ENCODE data around the gene NQO2. TPM values are rescaled to one million over a fixed set of nuclear protein-coding genes. Genes with fewer than 3 reads are reported as not detected.

The NQO2 gene
- total and polyA plus RNA-seq, 2 of the 13 experiments (the other 11 are each of a cell fraction or from before 2014, with no cell fraction given): 32.2 to 56.5 TPM

DNA sequence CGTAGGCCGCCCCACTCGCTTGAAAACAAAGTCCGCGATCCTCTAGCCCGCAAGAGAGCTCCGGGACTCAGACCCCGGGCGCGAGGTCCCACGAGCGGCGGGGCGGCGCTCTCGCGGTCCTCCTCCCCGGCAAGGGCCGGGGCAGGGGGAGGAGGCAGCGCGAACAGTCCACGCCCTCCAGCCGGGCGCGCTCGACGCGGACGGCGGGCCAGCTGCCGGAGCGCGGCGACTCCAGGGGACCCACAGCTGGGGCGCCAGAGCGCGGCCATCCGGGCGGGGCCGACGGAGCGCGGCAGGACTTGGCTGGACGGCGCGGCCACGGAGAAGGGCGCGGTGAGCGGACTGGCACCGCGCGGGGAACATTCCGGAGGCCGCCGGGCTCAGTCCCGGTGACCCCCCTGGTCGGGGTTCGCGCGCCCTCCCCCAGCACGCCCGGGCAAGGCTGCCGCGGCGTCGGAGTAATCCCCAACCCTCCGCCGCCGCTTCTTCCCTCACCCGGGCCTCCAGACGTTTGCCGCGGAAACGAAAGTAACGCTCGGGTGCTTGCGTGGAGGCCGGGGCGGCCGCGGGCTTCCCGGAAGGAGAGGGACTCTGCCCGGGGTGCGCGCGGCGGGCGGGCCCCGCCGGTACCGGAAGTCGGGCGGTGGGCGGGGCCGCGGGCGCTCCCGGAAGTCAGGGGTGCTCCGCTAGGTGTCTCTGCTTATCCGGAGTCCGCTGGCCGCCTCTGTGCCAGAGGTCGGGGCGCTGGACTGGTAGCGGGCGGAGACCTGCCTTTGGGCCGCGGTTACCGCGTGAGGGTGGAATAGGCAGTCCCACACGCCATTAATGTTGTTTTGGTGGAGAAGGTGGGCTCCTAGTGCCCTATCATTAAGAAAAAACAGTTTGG, 68.9 kb downstream of the NQO2 start, which contains the start of gene RIPK1 (continued):
- TF ChIP-seq, protein P1, sequence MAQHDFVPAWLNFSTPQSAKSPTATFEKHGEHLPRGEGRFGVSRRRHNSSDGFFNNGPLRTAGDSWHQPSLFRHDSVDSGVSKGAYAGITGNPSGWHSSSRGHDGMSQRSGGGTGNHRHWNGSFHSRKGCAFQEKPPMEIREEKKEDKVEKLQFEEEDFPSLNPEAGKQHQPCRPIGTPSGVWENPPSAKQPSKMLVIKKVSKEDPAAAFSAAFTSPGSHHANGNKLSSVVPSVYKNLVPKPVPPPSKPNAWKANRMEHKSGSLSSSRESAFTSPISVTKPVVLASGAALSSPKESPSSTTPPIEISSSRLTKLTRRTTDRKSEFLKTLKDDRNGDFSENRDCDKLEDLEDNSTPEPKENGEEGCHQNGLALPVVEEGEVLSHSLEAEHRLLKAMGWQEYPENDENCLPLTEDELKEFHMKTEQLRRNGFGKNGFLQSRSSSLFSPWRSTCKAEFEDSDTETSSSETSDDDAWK (CRISPR knock-in tag; IDR thresholded peaks at IDR 0.05): no peak
- TF ChIP-seq SMARCC2 (IDR thresholded peaks at IDR 0.05) (no peak), CBX2 (IDR thresholded peaks at IDR 0.05; ENCODE audit: low read depth, low read length) (no peak), CBX2 (CRISPR knock-in tag; IDR thresholded peaks at IDR 0.05; ENCODE audit: low read depth) (0 out of 2 replicates have a peak, but pooled peaks have one; percentile 30), ZNF20 (CRISPR knock-in tag; IDR thresholded peaks at IDR 0.05) (no peak), ZNF331 (CRISPR knock-in tag; IDR thresholded peaks at IDR 0.05) (0 out of 2 replicates have a peak, but pooled peaks have one; percentile 16), GLI4 (CRISPR knock-in tag; IDR thresholded peaks at IDR 0.05; ENCODE audit: borderline replicate concordance) (peak; percentile 99), ZSCAN31 (CRISPR knock-in tag; IDR thresholded peaks at IDR 0.05; ENCODE audit: low read depth) (peak; percentile 90), SALL2 (CRISPR knock-in tag; IDR thresholded peaks at IDR 0.05) (peak; percentile 36; the same call in 1 of the 2 replicates), KDM1A (CRISPR knock-in tag; IDR thresholded peaks at IDR 0.05) (no peak), ZNF317 (CRISPR knock-in tag; IDR thresholded peaks at IDR 0.05) (peak; percentile 81; the same call in 1 of the 2 replicates), PHF20 (CRISPR knock-in tag; IDR thresholded peaks at IDR 0.05) (peak; percentile 91), RBM22 (optimal IDR thresholded peaks at IDR 0.05; ENCODE audit: low read length) (peak; percentile 16), SYNCRIP (IDR thresholded peaks at IDR 0.05; ENCODE audit: insufficient read depth, low read depth, low read length) (no peak)
- TF ChIP-seq, protein P2, sequence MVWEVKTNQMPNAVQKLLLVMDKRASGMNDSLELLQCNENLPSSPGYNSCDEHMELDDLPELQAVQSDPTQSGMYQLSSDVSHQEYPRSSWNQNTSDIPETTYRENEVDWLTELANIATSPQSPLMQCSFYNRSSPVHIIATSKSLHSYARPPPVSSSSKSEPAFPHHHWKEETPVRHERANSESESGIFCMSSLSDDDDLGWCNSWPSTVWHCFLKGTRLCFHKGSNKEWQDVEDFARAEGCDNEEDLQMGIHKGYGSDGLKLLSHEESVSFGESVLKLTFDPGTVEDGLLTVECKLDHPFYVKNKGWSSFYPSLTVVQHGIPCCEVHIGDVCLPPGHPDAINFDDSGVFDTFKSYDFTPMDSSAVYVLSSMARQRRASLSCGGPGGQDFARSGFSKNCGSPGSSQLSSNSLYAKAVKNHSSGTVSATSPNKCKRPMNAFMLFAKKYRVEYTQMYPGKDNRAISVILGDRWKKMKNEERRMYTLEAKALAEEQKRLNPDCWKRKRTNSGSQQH (CRISPR knock-in tag; IDR thresholded peaks at IDR 0.05; ENCODE audit: low read depth): 0 out of 2 replicates have a peak, but pooled peaks have one; percentile 10
- TF ChIP-seq, protein P3, sequence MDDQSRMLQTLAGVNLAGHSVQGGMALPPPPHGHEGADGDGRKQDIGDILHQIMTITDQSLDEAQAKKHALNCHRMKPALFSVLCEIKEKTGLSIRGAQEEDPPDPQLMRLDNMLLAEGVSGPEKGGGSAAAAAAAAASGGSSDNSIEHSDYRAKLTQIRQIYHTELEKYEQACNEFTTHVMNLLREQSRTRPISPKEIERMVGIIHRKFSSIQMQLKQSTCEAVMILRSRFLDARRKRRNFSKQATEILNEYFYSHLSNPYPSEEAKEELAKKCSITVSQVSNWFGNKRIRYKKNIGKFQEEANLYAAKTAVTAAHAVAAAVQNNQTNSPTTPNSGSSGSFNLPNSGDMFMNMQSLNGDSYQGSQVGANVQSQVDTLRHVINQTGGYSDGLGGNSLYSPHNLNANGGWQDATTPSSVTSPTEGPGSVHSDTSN (CRISPR knock-in tag; IDR thresholded peaks at IDR 0.05; ENCODE audit: borderline replicate concordance): peak; percentile 50; the same call in 1 of the 2 replicates
- TF ChIP-seq, protein P4, sequence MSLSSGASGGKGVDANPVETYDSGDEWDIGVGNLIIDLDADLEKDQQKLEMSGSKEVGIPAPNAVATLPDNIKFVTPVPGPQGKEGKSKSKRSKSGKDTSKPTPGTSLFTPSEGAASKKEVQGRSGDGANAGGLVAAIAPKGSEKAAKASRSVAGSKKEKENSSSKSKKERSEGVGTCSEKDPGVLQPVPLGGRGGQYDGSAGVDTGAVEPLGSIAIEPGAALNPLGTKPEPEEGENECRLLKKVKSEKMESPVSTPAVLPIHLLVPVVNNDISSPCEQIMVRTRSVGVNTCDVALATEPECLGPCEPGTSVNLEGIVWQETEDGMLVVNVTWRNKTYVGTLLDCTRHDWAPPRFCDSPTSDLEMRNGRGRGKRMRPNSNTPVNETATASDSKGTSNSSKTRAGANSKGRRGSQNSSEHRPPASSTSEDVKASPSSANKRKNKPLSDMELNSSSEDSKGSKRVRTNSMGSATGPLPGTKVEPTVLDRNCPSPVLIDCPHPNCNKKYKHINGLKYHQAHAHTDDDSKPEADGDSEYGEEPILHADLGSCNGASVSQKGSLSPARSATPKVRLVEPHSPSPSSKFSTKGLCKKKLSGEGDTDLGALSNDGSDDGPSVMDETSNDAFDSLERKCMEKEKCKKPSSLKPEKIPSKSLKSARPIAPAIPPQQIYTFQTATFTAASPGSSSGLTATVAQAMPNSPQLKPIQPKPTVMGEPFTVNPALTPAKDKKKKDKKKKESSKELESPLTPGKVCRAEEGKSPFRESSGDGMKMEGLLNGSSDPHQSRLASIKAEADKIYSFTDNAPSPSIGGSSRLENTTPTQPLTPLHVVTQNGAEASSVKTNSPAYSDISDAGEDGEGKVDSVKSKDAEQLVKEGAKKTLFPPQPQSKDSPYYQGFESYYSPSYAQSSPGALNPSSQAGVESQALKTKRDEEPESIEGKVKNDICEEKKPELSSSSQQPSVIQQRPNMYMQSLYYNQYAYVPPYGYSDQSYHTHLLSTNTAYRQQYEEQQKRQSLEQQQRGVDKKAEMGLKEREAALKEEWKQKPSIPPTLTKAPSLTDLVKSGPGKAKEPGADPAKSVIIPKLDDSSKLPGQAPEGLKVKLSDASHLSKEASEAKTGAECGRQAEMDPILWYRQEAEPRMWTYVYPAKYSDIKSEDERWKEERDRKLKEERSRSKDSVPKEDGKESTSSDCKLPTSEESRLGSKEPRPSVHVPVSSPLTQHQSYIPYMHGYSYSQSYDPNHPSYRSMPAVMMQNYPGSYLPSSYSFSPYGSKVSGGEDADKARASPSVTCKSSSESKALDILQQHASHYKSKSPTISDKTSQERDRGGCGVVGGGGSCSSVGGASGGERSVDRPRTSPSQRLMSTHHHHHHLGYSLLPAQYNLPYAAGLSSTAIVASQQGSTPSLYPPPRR (CRISPR knock-in tag; IDR thresholded peaks at IDR 0.05; ENCODE audit: borderline replicate concordance): peak; percentile 19; the same call in 1 of the 2 replicates
- TF ChIP-seq, protein P5, sequence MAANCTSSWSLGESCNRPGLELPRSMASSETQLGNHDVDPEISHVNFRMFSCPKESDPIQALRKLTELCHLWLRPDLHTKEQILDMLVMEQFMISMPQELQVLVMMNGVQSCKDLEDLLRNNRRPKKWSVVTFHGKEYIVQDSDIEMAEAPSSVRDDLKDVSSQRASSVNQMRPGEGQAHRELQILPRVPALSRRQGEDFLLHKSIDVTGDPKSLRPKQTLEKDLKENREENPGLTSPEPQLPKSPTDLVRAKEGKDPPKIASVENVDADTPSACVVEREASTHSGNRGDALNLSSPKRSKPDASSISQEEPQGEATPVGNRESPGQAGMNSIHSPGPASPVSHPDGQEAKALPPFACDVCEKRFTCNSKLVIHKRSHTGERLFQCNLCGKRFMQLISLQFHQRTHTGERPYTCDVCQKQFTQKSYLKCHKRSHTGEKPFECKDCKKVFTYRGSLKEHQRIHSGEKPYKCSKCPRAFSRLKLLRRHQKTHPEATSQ (CRISPR knock-in tag; IDR thresholded peaks at IDR 0.05; ENCODE audit: borderline replicate concordance): no peak
